GM19193 (cell line): ENCODE measurements around the gene UNC119.

Source experiments
- POLR2A ChIP-seq: IDR thresholded peaks from 4 replicates; pipeline ENCODE4 v1.6.1; 2011; ENCODE audit not compliant: insufficient read depth, insufficient read length; ENCODE audit errors: extremely low read depth

The UNC119 gene

GRCh38 chr17:28503420-28503819, 49.0 kb downstream of the UNC119 start:
- no peak for TF ChIP-seq POLR2A

- TF ChIP-seq POLR2A = no peak
Observed at GRCh38 chr17:28501421-28502284, 50.8 kb downstream of the UNC119 start.

GRCh38 chr17:28500712-28501379, 51.6 kb downstream of the UNC119 start:
- peak; percentile 58 for TF ChIP-seq POLR2A

GRCh38 chr17:28499684-28500357, 52.6 kb downstream of the UNC119 start:
- TF ChIP-seq POLR2A = no peak

- no peak for TF ChIP-seq POLR2A
Observed at GRCh38 chr17:28499364-28499664, 53.1 kb downstream of the UNC119 start.

- no peak for TF ChIP-seq POLR2A
Observed at GRCh38 chr17:28498652-28499363, 53.6 kb downstream of the UNC119 start.

GRCh38 chr17:28497931-28498330, 54.5 kb downstream of the UNC119 start:
- TF ChIP-seq POLR2A = no peak
